ENCODE measurements around the gene TRPC6.

TRPC6 gene

DNA sequence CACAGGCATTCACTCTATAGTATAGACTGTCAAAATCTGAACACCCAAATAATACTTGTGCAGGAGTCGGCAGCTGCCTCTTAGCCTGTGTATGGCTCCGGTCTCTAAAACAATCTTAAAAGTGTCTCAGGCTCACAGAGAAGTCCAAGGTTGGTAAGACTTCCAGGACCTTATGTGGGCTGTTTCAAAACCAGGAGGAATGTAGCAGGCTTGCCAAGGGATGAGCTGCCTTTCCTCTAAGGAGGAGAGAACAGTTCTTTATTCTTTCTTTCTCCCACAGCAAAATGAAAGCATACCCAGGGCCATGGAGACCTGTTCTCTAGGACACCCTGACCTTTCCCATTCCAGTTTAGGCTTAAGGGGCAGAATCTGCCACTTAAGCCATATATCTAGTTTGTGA lies 176.5 kb downstream of the TRPC6 start:
- DNase-seq (ENCODE audit: extremely low read depth in 1 of 2, low read depth in 1 of 2) = no peak
